ENCODE data around the gene TRMT13. TPM values are rescaled to one million over a fixed set of nuclear protein-coding genes. Genes with fewer than 3 reads are reported as not detected.

The TRMT13 gene
- total RNA-seq, 1 donor from 2014 or later = 28.8 TPM

- Mint-ChIP-seq H3K27me3 (ENCODE audit: insufficient read depth, low read depth) (no peaks in the 10 kb centered on the region), H3K9me3 (no peaks in the 10 kb centered on the region), H3K36me3 (peaks cover 8% of the 10 kb centered on the region), H3K4me3 (no peak overlapping the region), H3K27ac (no peak overlapping the region), H3K4me1 (peaks cover 9% of the 10 kb centered on the region)
- Histone ChIP-seq H3K36me3 (no peaks in the 10 kb centered on the region), H4K20me1 (ENCODE audit: low read depth) (no peaks in the 10 kb centered on the region), H3K4me2 (no peak overlapping the region), H3K4me1 (peaks cover 10% of the 10 kb centered on the region), H3K79me2 (ENCODE audit: low read depth) (peaks cover 74% of the 10 kb centered on the region), H3K9ac (no peak overlapping the region), H3K9me3 (ENCODE audit: low read depth) (no peaks in the 10 kb centered on the region), H2AFZ (replicated peaks) (no peak overlapping the region), H3K27me3 (no peaks in the 10 kb centered on the region), H3K4me3 (no peak overlapping the region), H3K27ac (no peak overlapping the region), H3F3A (ENCODE audit: low read depth) (no peaks in the 10 kb centered on the region)
- DNase-seq (ENCODE audit: low spot score) = no peak
- TF ChIP-seq CTCF (IDR thresholded peaks at IDR 0.05) = no peak
- TF ChIP-seq EZH2 (IDR thresholded peaks at IDR 0.05) = no peak
- no peak for TF ChIP-seq EZH2phosphoT487 (IDR thresholded peaks at IDR 0.05)
These were observed 5.7 kb upstream of the TRMT13 start for GRCh38 chr1:100127226-100127625.

GRCh38 chr1:100130552-100131077 lies 2.3 kb upstream of the TRMT13 start:
- H3K4me1 ChIP-seq = peaks cover 19% of the 10 kb centered on the region
- H3K27me3 ChIP-seq = no peaks in the 10 kb centered on the region
- peaks cover 27% of the 10 kb centered on the region for H3K4me1 Mint-ChIP-seq
- peaks cover 96% of the 10 kb centered on the region for H3K79me2 ChIP-seq (ENCODE audit: low read depth)
- no peak overlapping the region for H3K4me3 Mint-ChIP-seq
- no peak overlapping the region for H2AFZ ChIP-seq (replicated peaks)
- no peaks in the 10 kb centered on the region for H3K9me3 Mint-ChIP-seq
- DNase-seq (ENCODE audit: low spot score) = no peak
- TF ChIP-seq CTCF (IDR thresholded peaks at IDR 0.05) = no peak
- TF ChIP-seq EZH2 (IDR thresholded peaks at IDR 0.05) = no peak
- no peak for TF ChIP-seq EZH2phosphoT487 (IDR thresholded peaks at IDR 0.05)
- no peaks in the 10 kb centered on the region for H4K20me1 ChIP-seq (ENCODE audit: low read depth)
- no peak overlapping the region for H3K9ac ChIP-seq
- H3K4me2 ChIP-seq = no peak overlapping the region
- no peak overlapping the region for H3K27ac Mint-ChIP-seq
- H3K27me3 Mint-ChIP-seq (ENCODE audit: insufficient read depth, low read depth) = no peaks in the 10 kb centered on the region
- peaks cover 7% of the 10 kb centered on the region for H3K36me3 Mint-ChIP-seq
- H3K4me3 ChIP-seq = no peak overlapping the region
- no peaks in the 10 kb centered on the region for H3F3A ChIP-seq (ENCODE audit: low read depth)
- H3K9me3 ChIP-seq (ENCODE audit: low read depth) = no peaks in the 10 kb centered on the region
- H3K27ac ChIP-seq = no peak overlapping the region
- no peaks in the 10 kb centered on the region for H3K36me3 ChIP-seq

GRCh38 chr1:100131623-100132022 lies 1.3 kb upstream of the TRMT13 start:
- peaks cover 19% of the 10 kb centered on the region for H3K4me1 ChIP-seq
- H3K4me3 ChIP-seq = peak overlapping the region; percentile 87
- peaks cover 27% of the 10 kb centered on the region for H3K4me1 Mint-ChIP-seq
- peak overlapping the region; percentile 99 for H3K4me3 Mint-ChIP-seq
- H3K27me3 ChIP-seq = no peaks in the 10 kb centered on the region
- no peaks in the 10 kb centered on the region for H3F3A ChIP-seq (ENCODE audit: low read depth)
- H3K79me2 ChIP-seq (ENCODE audit: low read depth) = peaks cover 89% of the 10 kb centered on the region
- H3K27ac ChIP-seq = no peak overlapping the region
- TF ChIP-seq EZH2phosphoT487 (IDR thresholded peaks at IDR 0.05) (no peak), CTCF (IDR thresholded peaks at IDR 0.05) (no peak), EZH2 (IDR thresholded peaks at IDR 0.05) (no peak)
- no peak for DNase-seq (ENCODE audit: low spot score)
- no peaks in the 10 kb centered on the region for H3K36me3 Mint-ChIP-seq
- H3K36me3 ChIP-seq = no peaks in the 10 kb centered on the region
- H3K27me3 Mint-ChIP-seq (ENCODE audit: insufficient read depth, low read depth) = no peaks in the 10 kb centered on the region
- no peak overlapping the region for H2AFZ ChIP-seq (replicated peaks)
- H3K9ac ChIP-seq = peak overlapping the region; percentile 83
- no peaks in the 10 kb centered on the region for H3K9me3 ChIP-seq (ENCODE audit: low read depth)
- H3K4me2 ChIP-seq = peak overlapping the region; percentile 74
- H4K20me1 ChIP-seq (ENCODE audit: low read depth) = no peaks in the 10 kb centered on the region
- peak overlapping the region; percentile 57 for H3K27ac Mint-ChIP-seq
- H3K9me3 Mint-ChIP-seq = no peaks in the 10 kb centered on the region
